ENCODE results near the gene GUCY2D.
"Not testable (repeated sequence)": the region's sequence is repeated elsewhere in the genome, so short reads cannot be mapped to it uniquely, and the experiment has no call there.

Gene GUCY2D

DNA sequence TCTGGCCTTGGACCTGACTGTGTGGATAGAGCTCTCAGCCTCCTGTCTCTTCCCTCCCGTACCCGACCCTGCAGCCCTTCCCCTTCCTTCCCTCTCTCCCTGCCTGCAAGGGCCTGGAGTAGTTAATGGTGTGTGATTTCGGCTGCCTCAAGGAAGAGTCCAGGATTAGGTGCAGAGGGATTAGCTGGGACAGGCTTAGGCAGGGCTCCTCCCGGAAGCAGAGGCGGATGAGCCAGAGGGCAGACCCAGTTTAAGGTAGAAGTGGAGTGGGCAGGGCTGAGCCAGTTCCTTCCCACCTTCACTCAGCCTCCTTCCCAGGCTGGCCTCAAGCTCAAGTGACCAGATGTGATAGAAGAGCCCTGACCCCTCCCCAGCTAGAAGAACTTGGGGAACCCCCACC is 16.8 kb downstream of the GUCY2D start:
- no peak for DNase-seq

DNA sequence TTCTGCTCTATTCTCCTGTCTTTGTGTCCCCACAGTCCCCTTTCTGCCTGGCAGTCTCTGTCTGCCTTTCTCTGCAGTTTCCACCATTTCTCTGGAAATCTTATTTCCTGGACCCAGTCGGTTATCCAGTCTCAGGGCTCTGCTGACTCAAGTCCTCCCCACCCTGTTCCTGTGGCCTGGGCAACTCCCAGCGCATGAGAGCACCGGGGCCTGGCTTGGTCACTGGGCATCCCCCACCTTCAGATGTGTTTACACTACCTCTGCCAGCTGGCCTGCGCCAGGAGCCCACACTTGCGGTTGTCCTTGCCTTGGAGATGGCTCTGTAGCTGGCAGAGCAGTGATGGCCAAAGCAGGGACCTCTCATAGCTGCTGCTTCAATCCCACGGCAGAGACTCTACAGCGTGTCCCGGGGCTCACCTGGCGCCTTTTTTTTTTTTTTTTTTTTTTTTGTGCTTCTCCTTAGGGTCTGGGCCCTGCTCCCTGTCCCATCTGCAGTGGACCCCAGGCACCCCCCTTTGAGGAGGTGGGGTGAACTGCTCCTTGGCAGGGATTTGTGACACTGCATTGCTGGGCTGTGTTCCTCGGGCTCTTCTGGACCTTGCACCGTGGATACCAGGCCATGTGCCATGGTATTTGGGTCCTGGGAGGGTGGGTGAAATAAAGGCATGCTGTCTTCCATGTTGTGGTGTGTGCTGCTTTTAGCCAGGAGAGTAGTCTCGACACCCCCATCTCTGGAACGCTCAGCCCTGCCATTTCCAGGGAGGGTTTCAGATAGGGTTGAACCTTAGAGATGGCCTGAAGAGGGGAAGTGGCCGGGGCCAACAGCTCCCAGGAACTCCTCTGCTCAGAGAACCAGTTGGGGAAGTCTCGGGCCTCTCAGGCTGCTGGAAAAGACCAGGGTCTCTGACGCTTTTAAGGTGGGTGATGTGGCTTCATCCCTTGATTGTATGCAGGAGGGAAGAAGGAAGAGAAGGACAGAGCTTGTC is 17.5 kb downstream of the GUCY2D start:
- no peak for DNase-seq

DNA sequence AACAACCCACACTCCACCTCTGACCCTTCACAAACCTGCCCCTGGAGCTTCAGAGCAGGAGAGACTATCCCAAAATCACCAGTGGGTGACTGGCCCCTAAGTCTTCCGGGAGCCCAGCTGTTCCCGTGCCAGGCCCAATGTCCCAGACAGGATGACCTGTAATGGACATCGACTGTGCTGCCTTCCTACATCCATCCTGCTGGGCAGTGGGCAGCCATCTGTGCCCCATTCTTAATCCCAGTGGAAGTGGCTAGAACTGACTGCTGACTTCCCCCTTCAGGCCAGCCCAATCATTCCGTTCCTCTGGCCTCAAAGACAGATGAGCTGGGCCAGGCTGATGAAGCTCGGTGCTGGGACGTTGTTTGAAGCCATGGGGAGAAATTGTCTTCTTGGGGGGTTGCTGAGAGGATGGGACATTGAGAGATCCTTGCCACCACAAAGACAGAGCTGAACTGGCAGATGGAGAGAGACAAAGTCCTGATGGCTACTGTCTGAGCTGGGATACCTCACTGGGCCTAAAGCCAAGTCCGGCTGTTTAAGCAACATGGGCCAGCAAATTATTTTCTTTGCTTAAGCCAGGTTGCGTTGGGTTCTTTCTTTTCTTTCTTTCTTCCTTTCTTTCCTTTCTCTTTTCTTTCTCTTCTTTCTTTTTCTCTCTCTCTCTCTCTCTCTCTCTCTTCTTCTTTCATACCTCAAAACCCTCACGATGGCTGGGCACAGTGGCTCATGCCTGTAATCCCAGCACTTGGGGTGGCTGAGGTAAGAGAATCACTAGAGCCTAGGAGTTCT is 18.6 kb downstream of the GUCY2D start:
- DNase-seq, result no peak

DNA sequence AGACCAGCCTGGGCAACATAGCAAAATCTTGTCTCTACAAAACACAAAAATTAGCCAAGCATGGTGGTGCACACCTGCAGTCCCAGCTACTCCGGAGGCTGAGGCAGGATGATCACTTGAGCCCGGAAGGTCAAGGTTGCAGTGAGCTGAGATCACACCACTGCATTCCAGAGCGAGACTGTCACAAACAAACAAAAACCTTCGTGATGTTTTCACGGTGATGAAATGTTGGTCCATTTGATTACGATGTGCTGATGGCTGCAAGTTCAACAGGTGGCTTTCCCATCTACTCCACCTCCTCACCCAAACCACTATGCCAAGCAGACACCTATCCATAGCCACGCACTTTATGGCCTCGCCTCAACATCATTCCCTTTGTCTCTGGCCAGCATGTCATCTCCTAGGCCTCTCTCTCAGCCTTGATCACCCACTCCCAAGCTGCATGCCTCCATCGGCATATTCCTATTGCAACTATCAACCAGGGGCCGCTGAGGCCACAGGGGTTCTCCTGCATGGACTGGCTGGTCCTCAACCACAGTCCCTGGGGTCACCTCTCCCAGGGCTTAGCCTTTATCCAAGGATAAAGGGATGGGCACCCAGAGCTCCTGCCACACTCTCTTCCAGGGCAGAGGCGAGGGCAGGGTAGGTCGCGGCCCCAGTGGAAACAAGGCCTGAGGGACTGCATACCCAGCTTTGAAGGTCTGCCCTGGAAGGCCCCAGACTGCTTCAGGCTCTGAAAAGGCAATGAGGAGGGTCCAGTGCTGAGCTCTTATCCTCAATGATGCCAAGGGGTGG is 19.3 kb downstream of the GUCY2D start:
- no peak for DNase-seq

DNA sequence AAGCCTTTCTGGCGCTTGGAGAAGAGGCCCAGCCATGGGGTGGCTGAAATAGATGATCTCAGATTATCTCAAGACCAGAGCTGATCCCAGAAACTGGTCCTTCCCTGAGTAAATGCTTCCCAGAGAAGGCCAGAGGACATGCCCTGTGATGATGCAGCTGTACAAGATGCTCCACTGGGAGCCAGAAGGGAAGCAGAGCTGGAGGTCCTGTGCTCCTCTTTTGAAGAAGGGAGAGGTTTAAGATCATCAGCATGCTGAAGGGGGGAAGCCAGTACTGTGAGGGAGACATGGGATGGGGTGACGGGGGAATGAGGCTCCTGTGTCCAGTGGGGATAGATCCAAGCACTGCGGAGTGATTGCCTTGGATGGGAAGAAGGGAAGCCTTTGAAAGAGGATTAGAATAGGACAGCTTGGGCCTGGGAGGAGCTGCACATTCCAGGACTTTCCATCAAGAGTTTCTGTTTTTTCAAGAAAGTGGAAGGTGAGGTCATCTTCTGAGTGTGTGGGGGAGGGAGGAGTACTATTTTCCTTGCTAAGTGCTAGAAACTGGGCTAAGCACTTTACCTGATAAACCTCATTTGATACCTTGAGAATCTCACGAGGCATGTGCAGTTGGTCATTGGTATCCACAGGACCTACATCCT is 20.1 kb downstream of the GUCY2D start:
- no peak for DNase-seq

DNA sequence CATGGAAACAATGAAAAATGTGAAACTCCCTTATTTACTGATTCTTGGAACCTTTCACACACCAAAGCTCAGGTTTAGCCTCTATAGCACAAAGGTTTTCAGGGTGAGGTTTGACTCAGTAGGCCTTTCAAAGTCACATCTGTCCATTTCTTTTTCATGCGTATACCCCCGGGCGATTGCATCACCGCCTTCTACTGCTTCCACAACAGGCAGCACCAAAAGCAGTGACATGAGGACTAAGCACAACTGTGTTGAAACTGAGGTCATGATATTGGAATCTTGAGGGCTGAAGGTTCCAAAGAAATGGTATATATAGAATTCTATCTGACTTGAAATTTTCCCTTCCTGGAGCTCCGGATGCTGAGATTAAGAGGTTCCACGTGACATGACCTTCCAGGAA is 21.7 kb downstream of the GUCY2D start:
- DNase-seq, result not testable (repeated sequence)

DNA sequence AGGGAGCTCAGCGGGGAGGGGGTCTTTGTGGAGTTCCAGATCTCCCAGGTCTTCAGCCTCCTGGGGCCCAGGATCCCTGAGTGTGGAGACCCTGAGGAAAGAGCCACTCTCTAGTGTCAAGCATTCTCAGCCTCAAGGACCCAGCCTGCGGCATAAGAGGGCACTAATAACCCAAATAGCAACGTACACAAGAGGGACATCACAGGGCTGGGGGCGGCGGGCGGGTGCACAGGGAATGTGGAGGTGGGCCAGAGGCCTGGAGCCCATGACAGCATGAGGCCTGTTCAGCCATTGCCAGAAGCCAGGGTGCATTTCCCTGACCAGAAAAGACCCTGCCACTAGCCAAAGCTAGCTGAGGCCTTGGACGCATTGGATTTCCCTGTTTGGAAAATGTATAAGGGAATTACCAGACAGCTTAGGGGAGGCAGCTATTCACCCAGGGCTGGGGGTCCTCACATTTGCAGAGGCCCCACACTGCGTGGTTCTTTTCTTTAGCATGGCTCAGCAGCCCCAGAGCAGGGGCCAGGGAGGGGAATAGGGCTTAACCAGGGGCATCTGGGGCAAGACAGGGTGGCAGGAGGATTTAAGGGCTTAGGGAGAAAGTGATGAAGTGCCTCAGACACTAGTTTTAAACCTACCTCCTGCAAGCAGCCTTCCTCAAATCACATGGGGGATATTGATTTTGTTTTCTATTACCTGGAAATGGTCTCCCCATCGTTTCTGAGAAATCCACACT is 22.9 kb downstream of the GUCY2D start:
- no peak for DNase-seq

DNA sequence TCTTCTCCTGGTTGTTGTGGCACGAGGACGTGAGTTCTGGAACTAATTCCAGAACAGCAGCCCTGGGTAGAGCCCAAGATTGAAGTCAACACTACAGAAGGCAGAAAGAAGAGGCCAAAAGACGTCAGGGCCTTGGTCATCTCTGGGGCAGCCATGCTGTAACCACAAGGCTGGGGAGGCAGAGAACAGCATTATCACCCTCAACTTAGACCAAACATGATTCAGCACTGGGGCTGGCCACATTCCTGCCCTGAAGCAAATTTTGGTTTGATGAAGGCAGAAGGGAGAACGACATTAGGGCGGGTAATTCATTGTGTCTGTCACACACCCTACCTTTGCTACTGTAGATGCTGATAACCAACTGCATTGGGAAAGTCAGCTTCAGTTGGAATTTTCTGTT is 26.7 kb downstream of the GUCY2D start:
- DNase-seq, result peak; percentile 75

DNA sequence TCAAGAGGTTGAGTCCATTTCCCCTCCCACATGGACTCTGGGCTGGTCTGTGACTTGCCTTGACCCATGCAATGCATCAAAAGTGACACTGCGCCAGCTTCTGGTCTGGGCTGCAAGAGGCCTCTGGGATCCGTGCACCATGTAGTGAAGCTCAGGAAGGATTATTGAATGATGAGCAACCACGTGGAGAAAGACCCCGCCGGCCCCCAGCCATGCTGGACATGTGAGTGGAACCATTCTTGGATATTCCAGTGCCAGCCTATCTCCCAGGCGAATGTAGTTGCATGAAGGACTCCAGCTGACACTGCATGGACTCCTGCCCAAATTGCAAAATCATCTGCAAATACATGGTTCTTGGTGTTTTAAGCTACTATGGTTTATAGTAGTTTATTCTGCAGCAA is 28.8 kb downstream of the GUCY2D start:
- no peak for DNase-seq

DNA sequence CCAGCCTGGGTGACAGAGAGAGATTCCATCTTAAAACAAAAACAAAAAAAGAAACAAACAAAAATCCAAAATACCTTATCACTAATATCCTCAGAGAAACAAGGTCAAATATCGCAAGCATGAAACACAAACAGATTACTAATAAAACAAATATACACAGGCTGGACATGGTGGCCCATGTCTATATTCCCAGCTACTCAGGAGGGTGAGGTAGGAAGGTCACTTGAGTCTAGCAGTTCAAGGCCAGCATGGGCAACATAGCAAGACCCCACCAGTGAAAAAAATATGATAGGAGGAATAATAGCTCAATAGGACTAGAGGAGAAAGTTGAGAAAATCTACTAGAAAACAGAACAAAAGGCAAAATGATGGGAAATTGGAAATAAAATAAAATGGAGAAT is 29.5 kb downstream of the GUCY2D start:
- DNase-seq, result no peak

DNA sequence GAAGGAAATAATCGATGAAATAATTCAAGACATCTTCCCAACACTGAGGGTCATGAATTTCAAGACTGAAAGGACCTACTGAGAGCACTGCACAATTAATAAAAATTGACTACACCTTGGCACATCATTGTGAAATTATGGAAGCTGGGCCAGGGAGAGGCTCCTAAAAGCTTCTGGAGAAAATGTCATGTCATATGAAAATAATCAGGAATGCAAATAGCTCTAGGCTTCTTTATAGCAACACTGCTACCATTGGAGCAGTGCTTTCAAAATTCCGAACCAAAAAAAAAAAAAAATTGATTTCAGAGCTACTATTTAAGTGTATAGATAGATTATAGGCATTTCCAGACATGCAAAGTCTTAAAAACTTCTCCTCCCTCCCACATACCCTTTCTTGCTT is 30.0 kb downstream of the GUCY2D start:
- no peak for DNase-seq

DNA sequence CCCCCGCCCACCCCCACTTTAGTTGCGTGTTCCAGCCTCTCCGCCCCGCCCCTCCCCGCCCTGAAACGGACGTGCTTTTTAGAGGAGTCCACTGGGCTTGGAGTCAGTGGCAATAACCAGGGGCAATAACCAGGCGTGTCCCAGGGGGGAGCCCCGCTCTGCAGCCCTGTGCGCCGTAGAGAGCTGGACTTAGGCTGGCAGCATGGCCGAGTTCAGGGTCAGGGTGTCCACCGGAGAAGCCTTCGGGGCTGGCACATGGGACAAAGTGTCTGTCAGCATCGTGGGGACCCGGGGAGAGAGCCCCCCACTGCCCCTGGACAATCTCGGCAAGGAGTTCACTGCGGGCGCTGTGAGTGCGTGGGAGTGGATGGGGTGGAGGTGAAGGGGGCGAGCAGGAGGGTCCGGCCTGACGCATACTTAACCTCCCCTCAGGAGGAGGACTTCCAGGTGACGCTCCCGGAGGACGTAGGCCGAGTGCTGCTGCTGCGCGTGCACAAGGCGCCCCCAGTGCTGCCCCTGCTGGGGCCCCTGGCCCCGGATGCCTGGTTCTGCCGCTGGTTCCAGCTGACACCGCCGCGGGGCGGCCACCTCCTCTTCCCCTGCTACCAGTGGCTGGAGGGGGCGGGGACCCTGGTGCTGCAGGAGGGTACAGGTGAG is 36.7 kb downstream of the GUCY2D start, which contains the start of gene ALOX15B:
Gene ALOX15B, plus strand, starts transcription at position 106 of the 657 bp plus-strand sequence. Its CDS starts 97 bp downstream, at position 203.
- DNase-seq, result no peak

DNA sequence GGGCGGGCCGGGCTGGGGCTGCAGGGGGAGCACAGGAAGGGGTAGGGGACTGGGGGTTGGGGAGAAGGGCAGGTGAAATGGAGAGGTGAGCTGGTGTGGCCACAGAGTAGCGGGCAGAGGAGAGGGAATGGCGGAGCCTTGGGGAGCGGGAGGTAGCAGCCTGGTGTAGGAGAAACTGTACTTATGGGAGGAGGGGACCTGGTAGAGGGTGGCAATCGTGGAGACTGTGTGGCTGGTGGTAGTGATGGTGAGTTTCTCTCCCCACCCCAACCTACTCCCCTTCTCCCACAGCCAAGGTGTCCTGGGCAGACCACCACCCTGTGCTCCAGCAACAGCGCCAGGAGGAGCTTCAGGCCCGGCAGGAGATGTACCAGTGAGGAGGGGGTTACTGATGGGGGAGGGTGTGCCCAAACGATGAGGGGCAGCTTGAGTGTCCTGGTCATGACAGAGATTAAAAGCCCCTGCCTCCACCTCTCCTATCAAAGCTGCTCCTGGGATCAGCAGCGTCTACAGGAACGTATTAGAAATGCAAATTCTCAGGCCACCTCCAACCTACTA is 37.3 kb downstream of the GUCY2D start:
- no peak for DNase-seq

DNA sequence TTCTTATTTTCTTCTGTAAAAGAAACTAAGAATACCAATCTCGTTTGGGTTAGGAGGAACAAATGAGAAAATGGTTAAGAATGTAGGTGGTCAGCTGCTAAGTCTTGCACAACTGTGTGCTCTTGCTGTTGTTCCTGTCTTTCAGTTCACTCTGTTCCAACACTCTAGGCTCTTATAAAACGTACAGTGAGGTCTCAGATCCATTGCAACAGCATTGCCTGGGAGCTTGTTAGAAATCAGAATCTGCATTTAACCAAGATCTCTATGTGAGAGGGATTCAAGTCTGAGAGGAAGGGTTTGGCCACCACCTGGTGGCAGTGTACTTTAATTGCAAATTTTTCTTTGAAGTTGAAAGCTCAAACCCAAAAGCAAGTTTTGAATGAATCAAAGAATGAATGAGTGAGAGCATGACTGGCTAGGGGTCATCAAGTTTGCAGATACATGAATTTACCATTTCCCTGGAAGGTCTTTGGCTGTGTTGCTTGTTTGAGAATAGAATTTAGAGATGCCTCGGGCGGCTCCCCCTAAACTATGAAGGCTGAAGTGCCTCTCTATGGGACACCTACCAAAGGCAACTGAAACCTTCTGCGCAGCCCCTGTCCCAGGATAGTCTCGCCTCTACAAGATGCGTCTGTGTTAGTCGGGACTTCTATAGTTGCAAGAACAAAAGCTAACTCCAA is 39.0 kb downstream of the GUCY2D start:
- DNase-seq, result peak; percentile 88

DNA sequence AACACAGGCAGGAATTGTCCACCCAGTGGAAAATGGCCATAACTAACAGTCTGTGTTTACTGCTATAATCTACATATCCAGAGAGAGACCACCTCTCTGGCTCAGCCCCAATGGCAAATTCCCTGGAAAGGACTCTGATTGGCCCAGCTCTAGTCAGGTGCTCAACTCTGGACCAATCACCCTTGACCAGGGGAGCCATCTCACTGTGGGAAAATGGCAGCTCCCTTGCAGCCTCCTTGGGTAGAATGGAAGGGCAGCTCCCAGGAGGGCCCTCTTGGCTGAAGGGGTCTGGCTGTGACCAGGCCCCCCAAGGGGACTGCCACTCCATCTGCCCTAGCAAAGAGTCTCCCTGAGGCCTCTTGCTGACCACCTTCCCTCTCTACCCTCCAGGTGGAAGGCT is 39.6 kb downstream of the GUCY2D start:
- no peak for DNase-seq

DNA sequence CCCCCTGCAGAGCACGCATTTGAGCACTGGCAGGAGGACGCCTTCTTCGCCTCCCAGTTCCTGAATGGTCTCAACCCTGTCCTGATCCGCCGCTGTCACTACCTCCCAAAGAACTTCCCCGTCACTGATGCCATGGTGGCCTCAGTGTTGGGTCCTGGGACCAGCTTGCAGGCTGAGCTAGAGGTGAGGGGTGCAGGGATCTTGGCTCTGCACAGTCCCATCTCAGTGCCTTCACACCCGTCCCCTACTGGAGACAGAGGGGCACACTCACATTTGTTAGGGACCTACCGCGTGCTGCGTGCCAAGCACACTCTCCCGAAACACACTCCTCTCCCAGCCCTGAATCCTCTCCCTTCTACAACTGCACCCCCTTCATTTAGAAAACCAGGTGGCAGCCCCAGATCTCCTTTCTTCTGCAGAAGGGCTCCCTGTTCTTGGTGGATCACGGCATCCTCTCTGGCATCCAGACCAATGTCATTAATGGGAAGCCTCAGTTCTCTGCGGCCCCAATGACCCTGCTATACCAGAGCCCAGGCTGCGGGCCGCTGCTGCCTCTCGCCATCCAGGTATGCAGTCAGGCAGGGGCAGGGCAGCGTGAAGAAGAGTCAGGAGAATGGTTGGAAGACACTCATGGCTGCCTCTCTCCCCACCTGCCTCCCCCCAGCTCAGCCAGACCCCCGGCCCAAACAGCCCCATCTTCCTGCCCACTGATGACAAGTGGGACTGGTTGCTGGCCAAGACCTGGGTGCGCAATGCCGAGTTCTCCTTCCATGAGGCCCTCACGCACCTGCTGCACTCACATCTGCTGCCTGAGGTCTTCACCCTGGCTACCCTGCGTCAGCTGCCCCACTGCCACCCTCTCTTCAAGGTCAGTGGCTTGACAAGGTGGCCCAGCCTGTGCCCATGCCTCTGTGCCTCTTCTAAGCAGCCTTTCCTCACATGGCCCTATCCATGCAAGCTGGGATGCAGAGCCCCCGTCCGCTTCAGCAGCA is 42.7 kb downstream of the GUCY2D start:
- DNase-seq, result no peak

DNA sequence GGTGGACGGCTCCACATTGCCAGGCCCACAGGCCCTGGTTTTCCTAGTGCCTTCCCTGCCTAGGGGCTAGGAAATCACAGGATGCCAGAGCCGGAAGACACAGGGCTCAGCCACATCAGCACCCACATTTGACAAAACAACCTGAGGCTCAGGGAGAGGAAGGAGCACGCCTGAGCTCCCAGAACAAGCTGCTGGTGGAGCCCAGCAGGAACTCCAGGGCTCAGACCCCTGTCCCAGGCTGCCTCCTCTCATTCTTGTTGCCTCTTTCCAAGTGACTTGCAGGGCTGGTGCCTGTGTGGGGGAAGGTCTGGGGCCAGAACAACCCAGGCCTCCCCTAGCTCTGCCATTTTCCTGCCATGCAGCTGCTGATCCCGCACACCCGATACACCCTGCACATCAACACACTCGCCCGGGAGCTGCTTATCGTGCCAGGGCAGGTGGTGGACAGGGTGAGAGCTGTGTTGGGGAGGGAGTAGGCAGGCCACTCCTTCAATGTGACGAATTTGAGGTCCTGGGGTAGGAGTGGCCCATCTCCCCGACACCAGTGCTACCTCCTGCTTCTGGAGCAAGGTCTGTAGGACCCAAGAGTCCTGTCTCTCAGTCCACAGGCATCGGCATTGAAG is 44.0 kb downstream of the GUCY2D start:
- DNase-seq, result no peak

Measured in OCI-M1 (cell line).